DOHH2 (cell line): ENCODE measurements around the gene JAG2.

Experiments
- CTCF ChIP-seq: fragments of 200-600 bp; sonication (generic); IDR thresholded peaks from one replicate; pipeline ENCODE4 v1.5.1; 2014; ENCODE audit warnings: antibody characterized with exemption, mild to moderate bottlenecking, low read depth, low read length; ENCODE audit not compliant: poor library complexity, severe bottlenecking
- EZH2phosphoT487 ChIP-seq: fragments of 200-600 bp; sonication (generic); IDR thresholded peaks from 2 replicates; pipeline ENCODE4 v1.6.1; 2017; ENCODE audit warnings: borderline replicate concordance, mild to moderate bottlenecking, antibody characterized with exemption, low read length, moderate library complexity, mixed read lengths

DNA sequence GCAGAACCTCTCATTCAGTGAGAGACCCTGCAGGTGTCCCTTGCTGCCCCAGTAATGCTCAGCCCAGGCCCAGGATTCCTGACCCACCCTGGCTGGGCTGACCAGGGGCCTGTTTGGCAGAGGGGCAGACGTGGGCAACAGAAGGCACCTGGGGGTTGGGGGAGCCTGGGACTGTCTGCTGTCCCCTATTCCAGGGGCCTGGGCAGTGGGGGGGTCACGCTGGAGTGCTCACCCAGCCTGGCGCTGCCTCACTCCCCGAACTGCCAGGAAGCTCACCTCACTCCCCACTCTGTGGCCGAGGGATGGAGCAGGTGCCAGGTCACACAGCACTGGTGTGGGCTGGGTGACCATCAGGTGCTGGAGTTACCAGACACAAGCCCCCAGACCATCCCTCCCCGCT, 35.1 kb upstream of the JAG2 start:
- TF ChIP-seq CTCF (no peak), EZH2phosphoT487 (no peak)
